NCI-H460 (cell line): ENCODE results near the gene ZFYVE16. TPM values are rescaled to one million over a fixed set of nuclear protein-coding genes. Genes with fewer than 3 reads are reported as not detected.
"Not testable (repeated sequence)": the region's sequence is repeated elsewhere in the genome, so short reads cannot be mapped to it uniquely, and the experiment has no call there.

Source experiments
- DNase-seq: peaks from one replicate; pipeline ENCODE4 v3.0.0-alpha.2; 2016; ENCODE audit warnings: low read depth; ENCODE audit errors: extremely low read depth
- total RNA-seq: library from RNA; depleted of rRNA; stranded (reverse); fragments of >200 nt; shearing (Covaris generic); gene quantifications from 2 replicates; pipeline ENCODE4 v1.2.3, GENCODE V29; 2014

Gene ZFYVE16
- total RNA-seq, 1 experiment from 2014 or later, result 32.8 TPM

DNA sequence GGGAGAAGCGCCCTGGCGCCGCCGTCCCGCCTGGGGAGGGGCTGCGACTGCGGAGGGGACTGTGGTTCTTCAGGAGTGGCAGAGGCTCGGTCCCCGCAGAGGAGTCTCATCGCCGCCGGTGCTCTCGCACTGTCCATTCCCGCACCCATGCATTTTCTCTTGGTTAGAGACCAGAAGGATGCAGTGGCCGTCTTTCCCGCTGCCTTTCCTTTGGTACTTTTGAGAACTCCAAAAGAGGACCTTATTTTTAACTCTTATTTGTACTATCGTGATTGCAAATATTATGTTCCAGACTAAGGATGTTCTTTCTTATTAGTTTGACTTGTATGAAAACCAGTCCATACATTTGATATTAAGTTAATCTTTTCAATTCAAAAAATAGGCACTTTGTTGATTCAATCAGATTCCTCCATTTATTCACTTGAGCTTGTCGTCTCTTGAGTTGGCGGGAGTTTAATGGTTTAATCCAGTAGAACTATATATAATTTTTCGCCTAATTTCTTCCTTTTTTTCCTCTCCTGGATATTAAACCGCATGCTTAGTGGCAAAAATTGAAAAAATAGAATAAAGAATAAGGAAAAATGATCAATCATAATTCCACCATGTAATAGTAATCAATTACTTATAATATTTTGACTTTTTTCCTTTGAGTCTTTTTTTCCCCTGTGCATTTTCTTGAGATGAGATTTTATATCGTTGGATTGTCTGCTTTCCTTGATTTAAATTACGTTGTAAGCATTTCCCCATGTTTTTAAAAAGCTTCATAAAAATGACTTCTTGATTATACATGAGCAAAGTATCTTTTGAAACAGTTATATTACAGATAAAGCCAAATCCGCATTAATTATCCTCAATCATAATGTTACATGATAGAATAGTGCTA lies 861 bp downstream of the ZFYVE16 start:
- DNase-seq, result peak; percentile 54

DNA sequence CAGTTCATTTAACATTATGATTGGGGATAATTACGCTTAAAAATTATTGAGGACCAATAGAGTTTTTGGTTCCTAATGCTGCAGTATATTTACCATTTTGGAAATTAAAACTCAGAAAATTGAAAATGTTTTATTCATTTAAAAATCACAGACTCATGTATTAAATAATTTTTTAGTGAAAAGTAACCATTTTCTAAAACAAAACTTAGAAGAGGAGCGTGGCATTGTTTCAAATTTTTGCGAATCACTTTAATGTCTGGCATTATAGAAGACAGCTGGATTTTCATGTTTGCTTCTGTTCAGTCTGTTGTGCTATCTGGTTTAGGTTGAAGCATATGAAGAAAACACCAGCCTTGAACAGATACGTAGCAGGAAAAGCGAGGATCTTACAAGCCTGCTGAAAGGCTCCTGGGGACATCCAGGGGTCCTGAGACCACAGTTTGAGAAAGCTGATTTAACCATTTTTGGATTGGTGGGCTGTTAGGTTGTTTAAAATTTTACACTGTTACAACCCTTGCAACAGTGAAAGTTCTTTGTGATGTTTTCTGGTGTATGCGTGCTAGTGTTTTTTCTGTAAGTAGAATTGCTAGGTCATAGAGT lies 1.6 kb downstream of the ZFYVE16 start:
- peak; percentile 8 for DNase-seq

DNA sequence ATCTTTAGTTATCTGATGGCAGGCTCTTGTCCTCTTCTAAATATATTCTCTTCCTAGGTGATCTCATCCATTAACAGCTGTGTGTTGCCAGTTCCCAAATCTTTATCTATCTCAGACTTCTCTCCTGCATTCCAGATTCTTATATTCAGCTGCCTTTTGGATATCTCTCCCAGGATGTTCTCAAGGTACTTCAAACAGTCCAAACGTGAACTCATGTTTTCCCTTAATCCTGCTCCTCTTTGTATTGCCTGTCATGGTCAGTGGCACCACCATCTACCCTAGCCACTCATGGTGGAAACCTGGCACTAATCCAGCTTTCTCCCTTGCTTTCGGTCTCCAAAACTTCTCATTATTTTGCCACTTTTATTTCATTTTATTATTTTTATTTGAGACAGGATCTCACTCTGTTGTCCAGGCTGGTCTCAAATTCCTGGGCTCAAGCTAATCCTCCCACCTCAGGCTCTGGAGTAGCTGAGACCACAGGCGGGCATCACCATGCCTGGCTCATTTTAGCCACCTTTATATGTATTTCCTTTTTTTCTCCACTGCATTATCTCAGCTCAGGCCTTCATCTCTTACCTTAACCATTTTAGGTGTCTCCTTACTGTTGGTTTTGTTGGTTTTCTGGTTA lies 3.8 kb downstream of the ZFYVE16 start:
- DNase-seq, result no peak

DNA sequence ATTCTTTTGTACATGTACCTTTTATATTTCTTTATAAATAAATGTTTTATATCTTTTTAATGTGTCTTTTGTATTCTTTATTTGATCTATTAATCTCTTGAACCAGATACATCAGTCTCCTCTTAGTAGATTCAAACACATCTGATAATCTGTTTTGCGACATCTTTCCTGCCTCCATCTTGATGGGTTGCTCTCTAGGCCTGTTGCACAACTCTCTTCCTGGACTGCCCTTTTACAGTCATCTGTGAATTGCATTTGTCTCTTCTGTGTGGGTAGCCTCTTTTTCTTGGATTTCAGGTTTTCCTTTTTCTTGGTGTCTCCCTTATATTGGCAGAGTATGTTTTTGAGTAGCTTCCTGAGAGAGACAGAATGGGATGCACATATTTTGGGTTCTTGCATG lies 6.2 kb downstream of the ZFYVE16 start:
- no peak for DNase-seq

DNA sequence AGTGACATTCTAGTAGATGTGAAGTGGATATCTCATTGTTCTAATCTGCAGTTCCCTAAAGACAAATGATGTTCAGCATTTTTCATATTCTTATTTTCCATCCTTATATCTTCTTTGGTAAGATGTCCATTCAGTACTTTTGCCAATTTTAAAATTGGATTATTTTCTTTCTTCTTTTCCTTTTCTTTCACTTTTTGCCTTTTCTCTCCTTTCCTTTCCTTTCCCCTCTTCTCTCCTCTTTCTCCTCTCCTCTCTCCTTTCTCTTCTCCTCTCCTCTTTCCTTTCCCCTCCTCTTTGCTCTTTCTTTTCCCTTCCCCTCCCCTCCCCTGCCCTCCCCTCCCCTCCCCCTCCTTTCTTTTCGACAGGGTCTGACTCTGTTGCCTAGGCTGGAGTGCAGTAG lies 10.1 kb downstream of the ZFYVE16 start:
- DNase-seq, result no peak

DNA sequence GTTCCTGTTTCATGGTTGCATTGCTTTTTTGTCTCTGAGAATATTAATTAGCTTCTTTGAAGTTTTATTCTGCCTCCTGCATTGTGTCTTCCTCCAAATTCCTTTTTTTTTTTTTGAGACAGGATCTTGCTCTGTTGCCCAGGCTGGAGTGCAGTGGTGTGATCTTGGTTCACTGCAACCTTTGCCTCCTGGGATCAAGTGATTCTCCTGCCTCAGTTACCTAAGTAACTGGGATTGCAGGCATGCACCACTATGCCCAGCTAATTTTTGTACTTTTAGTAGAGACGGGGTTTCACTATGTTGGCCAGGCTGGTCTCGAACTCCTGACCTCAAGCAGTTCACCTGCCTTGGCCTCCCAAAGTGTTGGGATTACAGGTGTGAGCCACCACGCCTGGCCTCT lies 16.5 kb downstream of the ZFYVE16 start:
- not testable (repeated sequence) for DNase-seq

DNA sequence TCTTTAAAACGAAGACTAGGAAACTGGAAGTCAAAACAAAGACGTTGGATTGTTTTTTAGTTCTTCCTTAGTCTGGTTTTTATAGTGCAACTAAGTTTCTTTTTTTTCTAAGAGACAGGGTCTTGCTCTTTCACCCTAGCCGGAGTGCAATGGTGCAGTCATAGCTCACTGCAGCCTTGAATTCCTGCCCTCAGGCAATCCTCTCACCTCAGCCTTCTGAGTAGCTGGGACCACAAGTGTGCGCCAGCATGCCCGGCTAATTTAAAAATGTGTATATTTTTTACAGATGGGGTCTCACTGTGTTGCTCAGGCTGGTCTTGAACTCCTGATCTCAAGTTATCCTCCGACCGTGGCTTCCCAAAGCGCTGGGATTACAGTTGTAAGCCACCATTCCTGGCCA lies 27.6 kb downstream of the ZFYVE16 start:
- no peak for DNase-seq

DNA sequence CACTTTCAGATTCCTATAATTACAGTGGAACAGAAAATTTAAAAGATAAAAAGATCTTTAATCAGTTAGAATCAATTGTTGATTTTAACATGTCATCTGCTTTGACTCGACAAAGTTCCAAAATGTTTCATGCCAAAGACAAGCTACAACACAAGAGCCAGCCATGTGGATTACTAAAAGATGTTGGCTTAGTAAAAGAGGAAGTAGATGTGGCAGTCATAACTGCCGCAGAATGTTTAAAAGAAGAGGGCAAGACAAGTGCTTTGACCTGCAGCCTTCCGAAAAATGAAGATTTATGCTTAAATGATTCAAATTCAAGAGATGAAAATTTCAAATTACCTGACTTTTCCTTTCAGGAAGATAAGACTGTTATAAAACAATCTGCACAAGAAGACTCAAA lies 29.5 kb downstream of the ZFYVE16 start:
- DNase-seq, result no peak

DNA sequence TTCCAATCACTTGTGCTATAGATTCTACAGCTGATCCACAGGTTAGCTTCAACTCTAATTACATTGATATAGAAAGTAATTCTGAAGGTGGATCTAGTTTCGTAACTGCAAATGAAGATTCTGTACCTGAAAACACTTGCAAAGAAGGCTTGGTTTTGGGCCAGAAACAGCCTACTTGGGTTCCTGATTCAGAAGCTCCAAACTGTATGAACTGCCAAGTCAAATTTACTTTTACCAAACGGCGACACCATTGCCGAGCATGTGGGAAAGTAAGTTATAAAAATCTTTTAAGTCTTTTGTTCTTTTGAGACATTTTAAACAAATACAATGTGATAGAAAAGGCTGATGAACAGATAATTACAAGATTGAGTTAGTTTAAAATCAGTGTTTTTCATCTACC lies 30.9 kb downstream of the ZFYVE16 start:
- no peak for DNase-seq

DNA sequence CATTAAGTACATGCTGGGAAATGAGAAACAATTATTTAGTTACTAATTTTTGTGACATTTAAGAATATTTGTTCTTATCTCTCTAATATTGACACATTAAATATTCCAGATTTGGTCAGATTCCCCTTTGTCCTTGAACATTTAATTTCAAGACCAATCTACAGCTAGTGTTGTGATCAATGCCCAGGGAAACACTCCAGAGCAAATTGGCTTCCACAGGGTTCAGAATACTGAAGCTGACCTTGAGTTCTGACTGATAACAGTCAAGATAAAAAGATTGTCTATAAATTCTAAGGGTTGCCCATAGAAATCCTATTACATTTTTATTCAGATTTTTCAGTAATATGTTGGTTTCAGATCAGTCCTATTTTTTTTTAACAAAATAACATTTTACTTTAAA lies 31.3 kb downstream of the ZFYVE16 start:
- no peak for DNase-seq

DNA sequence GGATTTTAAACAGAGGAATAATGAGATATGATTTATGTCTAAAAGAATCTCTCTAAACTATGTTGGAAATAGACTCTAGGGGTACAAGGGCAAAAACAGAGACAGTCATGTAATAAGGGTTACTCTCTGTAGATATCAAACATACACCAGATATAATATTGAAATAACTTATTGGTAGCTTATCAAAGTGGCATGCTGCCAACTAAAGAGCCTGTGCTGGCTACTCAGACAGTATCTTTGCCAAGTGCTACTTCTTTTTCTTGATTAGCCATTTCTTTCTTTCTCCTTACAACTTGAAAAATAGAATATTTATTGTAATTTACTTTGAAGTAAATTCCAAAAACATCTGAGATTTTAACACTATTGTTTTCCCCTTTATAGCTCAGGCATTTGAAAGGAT lies 34.9 kb downstream of the ZFYVE16 start:
- no peak for DNase-seq

DNA sequence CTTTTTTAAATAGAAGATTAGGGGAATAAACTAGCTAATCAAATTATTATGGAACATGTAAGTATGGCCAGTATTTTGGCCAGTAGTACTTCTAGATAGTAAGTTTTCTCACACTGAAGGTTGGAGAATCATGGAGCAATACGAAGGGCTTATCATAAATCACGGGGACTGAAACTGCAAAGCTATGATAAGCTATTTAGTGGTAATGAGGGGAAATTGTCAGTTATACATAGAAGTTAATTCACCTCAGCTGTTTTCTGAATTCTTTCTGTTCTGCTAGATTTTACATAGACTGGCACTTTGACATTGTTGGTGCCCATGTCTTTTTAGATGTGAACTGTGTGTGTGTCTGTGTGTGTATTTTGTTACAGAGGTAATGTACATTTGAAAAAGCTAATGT lies 45.5 kb downstream of the ZFYVE16 start:
- DNase-seq, result no peak

DNA sequence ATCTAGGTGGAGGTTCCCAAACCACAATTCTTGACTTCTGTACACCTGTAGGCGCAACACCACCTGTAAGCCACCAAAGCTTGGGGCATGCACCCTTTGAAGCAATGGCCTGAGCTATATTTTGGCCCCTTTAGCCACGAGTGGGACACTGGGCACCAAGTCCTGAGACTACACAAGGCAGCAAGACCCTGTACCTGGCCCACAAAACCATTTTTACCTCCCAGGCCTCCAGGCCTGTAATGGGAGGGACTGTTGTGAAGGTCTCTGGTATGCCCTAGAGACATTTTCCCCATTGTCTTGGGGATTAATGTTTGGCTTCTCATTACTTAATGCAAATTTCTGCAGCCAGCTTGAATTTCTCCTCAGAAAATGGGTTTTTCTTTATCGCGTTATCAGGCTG lies 55.4 kb downstream of the ZFYVE16 start:
- no peak for DNase-seq

DNA sequence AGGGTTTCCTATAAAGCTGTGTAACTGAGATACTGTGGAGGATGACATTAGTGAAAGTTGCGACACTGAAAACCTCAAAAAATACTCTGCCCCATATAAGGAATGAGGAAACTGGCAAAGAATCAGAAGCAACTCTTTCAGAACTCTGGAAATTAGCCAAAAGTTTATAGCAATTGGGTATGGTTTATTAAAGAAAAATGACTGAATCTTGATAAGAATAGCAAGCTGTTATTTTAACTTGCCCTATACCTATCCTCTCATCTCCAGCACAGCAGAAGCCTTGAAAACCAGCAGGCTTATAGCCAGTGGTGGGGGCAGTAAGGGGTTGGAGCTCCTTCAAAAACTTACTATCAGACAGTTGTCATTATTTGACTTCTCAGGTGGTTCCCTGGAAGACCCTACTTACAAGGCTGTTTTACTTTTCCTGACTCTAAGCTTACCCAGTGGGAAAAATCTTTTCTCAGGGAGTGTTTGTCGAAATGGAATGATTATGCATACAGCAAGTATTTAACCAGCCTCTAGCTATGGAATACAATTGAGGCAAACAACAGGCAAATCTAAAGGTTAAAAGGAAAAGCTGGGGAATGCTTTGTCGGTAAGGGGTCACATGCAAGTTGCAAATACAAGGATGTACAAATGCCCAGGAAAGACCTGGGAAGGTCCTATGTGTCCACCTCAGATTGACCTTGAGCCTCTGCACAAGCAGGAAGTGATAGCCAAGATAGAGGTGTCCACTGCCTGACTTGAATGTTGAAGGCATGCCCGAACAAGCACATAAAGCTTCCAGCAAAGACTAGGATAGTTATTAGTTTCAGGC lies 59.0 kb downstream of the ZFYVE16 start:
- DNase-seq, result no peak

DNA sequence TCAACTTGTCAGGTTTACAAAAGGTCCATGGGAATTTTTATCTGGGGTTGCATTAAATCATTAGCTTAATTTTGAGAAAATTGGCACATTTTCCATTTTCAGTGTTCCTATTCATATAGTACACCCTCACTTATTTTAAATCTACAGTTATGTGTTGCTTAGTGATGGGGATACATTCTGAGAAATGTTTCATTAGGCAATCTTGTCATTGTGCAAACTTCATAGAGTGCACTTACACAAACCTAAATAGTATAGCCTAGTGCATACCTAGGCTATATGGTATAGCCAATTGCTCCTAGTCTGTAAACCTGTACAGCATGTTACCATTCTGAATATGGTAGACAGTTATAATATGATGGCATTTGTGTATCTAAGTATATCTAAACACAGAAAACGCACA lies 60.3 kb downstream of the ZFYVE16 start:
- DNase-seq, result no peak

DNA sequence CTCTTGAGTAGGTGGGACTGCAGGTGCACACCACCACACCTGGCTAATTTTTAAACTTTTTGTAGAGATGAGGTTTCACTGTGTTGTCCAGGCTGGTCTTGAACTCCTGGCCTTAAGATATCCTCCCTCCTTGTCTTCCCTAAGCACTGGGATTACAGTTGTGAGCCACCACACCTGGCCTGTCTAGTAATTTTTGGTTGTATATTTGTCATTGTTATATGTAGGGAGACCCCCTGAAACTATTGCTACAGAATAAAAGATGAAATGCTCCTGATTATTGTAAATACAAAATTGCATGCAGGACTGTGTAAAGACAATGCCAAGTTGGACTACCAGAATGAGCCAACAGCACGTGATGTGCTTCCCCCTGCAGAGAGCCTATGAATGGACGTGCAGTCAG lies 62.8 kb downstream of the ZFYVE16 start:
- not testable (repeated sequence) for DNase-seq

DNA sequence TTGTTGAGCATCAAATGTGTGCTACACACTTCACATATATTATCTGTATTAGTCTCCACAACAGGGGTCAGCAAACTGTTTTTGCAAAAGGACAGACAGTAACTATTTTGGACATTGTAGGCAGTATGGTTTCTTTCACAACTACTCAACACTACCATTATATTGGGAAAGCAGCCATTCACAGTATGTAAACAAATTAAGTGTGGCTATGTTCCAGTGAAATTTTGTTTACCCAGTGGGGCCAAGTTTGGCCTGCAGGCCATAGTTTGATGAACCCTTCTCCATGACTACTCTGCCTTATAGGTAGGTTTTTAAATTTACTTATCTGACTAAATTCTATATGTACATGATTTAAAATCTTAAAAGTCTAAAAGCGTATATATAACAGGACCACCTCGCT lies 67.1 kb downstream of the ZFYVE16 start:
- no peak for DNase-seq

DNA sequence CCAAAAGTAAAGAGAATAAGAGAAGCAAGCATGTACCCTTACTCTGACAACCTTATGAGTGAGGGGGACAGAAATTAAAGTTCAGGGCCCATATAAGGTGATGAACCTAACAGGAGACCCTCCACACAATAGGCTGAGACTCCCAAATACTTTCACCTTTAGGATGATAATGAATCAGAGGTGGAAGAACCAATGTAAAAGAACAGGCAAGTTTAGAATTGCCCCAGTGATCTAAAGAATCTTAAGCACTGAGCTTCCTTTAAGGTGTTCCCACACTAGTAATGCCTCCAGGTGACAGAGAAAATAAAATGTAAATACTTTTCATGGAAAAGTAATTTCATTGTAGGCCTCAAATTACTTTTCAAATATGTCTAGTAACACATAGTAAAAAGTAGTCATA lies 71.8 kb downstream of the ZFYVE16 start:
- no peak for DNase-seq

DNA sequence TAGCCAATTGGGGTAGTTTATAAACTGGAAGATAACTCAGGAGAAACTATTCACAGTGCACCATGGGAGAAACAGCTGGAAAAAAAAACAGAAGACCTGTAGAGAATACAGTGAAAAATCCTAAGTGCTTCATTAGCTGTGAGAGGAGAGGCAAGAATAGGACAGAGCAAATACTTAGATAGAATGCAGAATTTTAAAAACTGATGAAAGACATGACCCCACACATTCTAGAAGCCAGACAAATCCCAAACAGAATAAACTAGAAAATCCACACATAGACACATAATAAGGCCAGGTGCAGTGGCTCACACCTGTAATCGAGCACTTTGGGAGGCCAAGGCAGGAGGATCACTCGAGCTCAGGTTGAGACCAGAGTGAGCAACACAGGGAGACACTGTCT lies 72.5 kb downstream of the ZFYVE16 start:
- DNase-seq, result no peak

DNA sequence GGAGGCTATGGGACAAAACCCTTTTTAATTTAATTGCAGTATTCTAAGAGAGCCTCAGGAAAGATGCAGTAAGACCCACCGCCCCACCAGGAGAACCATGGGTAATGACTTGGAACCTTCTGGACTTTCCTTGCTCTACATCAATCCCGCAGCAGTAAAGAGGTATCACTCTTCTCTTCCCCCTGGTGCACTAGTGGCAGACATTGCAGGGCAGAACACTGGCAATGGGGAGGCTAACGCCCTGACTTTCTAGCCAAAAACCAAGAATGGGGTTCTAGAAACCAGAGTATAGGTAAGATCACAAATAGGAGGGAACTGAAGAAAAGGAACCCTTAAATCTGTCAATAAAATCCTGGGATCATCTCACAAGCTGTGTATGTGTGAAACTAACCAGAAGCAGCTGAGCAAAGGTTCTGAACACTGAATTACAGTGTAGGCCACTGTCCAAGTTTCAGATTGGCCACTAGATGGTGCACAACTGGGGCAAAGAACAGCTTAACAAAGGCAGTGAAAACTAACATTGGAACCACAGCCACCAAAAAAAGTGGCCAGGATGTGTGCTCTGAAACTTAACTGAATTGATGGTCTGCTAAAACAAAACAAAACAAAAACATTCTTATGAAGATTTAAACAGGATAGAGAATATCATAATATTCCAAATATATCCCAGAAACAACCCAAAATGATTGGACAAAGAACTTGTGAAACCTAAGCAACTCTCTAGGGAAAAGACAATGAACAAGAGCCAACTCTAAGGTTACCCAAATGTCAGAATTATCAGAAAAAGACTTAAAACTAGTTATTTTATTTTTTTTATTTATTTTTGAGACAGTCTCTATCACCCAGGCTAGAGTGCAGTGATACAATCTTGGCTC lies 73.4 kb downstream of the ZFYVE16 start:
- DNase-seq, result peak; percentile 54
